GM12878 (cell line): ENCODE data around the gene HECTD4.

Source experiments
- CTCF ChIP-seq, 3 experiments: IDR thresholded peaks in 2 of 3; conservative IDR thresholded peaks in 1 of 3; 2 replicates each; pipeline ENCODE4 v1.5.1; 2011; ENCODE audit warnings: low read depth in 3 of 3, low read length in 3 of 3, mild to moderate bottlenecking in 3 of 3, control low read depth in 2 of 3, moderate library complexity in 2 of 3, inconsistent platforms in 1 of 3, mixed read lengths in 1 of 3; ENCODE audit not compliant: control insufficient read depth in 2 of 3, insufficient read depth in 1 of 3; ENCODE audit errors: extremely low read depth in 1 of 3
- GABPA ChIP-seq: IDR thresholded peaks from 2 replicates; pipeline ENCODE4 v1.6.1; 2014; ENCODE audit warnings: antibody characterized with exemption, low read depth, mild to moderate bottlenecking, inconsistent platforms

- TF ChIP-seq GABPA (no peak), CTCF (IDR thresholded peaks at IDR 0.05 in 2 of 3, conservative IDR thresholded peaks at IDR 0.05 in 1 of 3; ENCODE audit: control insufficient read depth in 2 of 3, extremely low read depth in 1 of 3, insufficient read depth in 1 of 3, low read depth in 3 of 3, low read length in 3 of 3) (no peak)
These were observed 218.1 kb downstream of the HECTD4 start for GRCh38 chr12:112164011-112164660.
